HepG2 (cell line): Measurements from ENCODE around the gene ABHD13. TPM values are rescaled to one million over a fixed set of nuclear protein-coding genes. Genes with fewer than 3 reads are reported as not detected.

ENCODE experiments used
- ARHGAP35 ChIP-seq: sonication (generic); formaldehyde crosslinking; IDR thresholded peaks from 2 replicates; pipeline ENCODE4 v1.9.0; 2022; ENCODE audit warnings: mild to moderate bottlenecking, inconsistent platforms, moderate library complexity, missing genetic modification reagents, borderline replicate concordance
- BRD4 ChIP-seq: sonication (generic); formaldehyde crosslinking; IDR thresholded peaks from 2 replicates; pipeline ENCODE4 v1.4.0; 2020; ENCODE audit warnings: missing genetic modification reagents
- CBFB ChIP-seq: sonication (generic); formaldehyde crosslinking; IDR thresholded peaks from 2 replicates; pipeline ENCODE4 v1.4.0; 2020; ENCODE audit warnings: missing genetic modification reagents
- CBX1 ChIP-seq: IDR thresholded peaks from one replicate; pipeline ENCODE4 v1.6.1; 2016; ENCODE audit warnings: antibody characterized with exemption, low read depth
- FOSL1 ChIP-seq: sonication (generic); formaldehyde crosslinking; IDR thresholded peaks from 2 replicates; pipeline ENCODE4 v1.9.0; 2021; ENCODE audit warnings: missing genetic modification reagents, borderline replicate concordance
- FOSL2 ChIP-seq: sonication (generic); formaldehyde crosslinking; IDR thresholded peaks from 2 replicates; pipeline ENCODE4 v1.4.0; 2020; ENCODE audit warnings: missing genetic modification reagents
- GTF2F1 ChIP-seq: fragments of 150-350 bp; IDR thresholded peaks from 2 replicates; pipeline ENCODE4 v1.6.1; 2014; ENCODE audit warnings: low read length
- HCFC1 ChIP-seq: fragments of 150-350 bp; IDR thresholded peaks from 2 replicates; pipeline ENCODE4 v1.6.1; 2014; ENCODE audit warnings: low read depth, low read length
- HDAC6 ChIP-seq: fragments of 200-600 bp; sonication (generic); IDR thresholded peaks from 2 replicates; pipeline ENCODE4 v1.7.0; 2017; ENCODE audit warnings: mild to moderate bottlenecking, antibody characterized with exemption, low read length, low read depth
- KLF9 ChIP-seq: IDR thresholded peaks from 2 replicates; pipeline ENCODE4 v1.6.1; 2016; ENCODE audit warnings: low read depth
- MYNN ChIP-seq: sonication (generic); formaldehyde crosslinking; IDR thresholded peaks from 2 replicates; pipeline ENCODE4 v1.4.0; 2020; ENCODE audit warnings: mild to moderate bottlenecking, low read depth, missing genetic modification reagents
- NCOR1 ChIP-seq: fragments of 200-600 bp; sonication (generic); IDR thresholded peaks from 2 replicates; pipeline ENCODE4 v1.7.0; 2017; ENCODE audit warnings: antibody characterized with exemption, low read length, borderline replicate concordance
- NFE2 ChIP-seq: sonication (generic); formaldehyde crosslinking; IDR thresholded peaks from 2 replicates; pipeline ENCODE4 v1.4.0; 2020; ENCODE audit warnings: missing genetic modification reagents
- NFE2L1 ChIP-seq: sonication (generic); formaldehyde crosslinking; IDR thresholded peaks from 2 replicates; pipeline ENCODE4 v1.4.0; 2020; ENCODE audit warnings: missing genetic modification reagents, mild to moderate bottlenecking, borderline replicate concordance
- SMAD3 ChIP-seq: sonication (generic); formaldehyde crosslinking; IDR thresholded peaks from 2 replicates; pipeline ENCODE4 v1.4.0; 2020; ENCODE audit warnings: missing genetic modification reagents
- TCF12 ChIP-seq, 2 experiments: fragments of 450-650 bp in 1 of 2; sonication (generic) in 1 of 2; formaldehyde crosslinking in 1 of 2; IDR thresholded peaks; 2 replicates each; pipeline versions ENCODE4 v1.6.1 to v1.8.0; 2017 to 2022; ENCODE audit warnings: antibody characterized with exemption in 1 of 2, mild to moderate bottlenecking in 1 of 2, missing genetic modification reagents in 1 of 2, moderate library complexity in 1 of 2
- TCF7 ChIP-seq: sonication (generic); IDR thresholded peaks from 2 replicates; pipeline ENCODE4 v1.6.1; 2016; ENCODE audit warnings: antibody characterized with exemption, low read depth
- TOE1 ChIP-seq: sonication (generic); formaldehyde crosslinking; IDR thresholded peaks from 2 replicates; pipeline ENCODE4 v1.4.0; 2020; ENCODE audit warnings: mild to moderate bottlenecking, missing genetic modification reagents
- ZFAT ChIP-seq: sonication (generic); formaldehyde crosslinking; conservative IDR thresholded peaks from 2 replicates; pipeline ENCODE4 v1.8.1; 2023; ENCODE audit warnings: missing genetic modification reagents, inconsistent platforms
- ZFY ChIP-seq: sonication (generic); formaldehyde crosslinking; IDR thresholded peaks from 2 replicates; pipeline ENCODE4 v1.4.0; 2020; ENCODE audit warnings: missing genetic modification reagents
- ZIK1 ChIP-seq: sonication (generic); formaldehyde crosslinking; IDR thresholded peaks from 2 replicates; pipeline ENCODE4 v1.5.0; 2020; ENCODE audit warnings: mild to moderate bottlenecking, low read depth, missing genetic modification reagents, borderline replicate concordance
- ZNF549 ChIP-seq: sonication (generic); formaldehyde crosslinking; IDR thresholded peaks from 2 replicates; pipeline ENCODE4 v1.5.0; 2020; ENCODE audit warnings: missing genetic modification reagents
- ZNF562 ChIP-seq: sonication (generic); formaldehyde crosslinking; IDR thresholded peaks from 2 replicates; pipeline ENCODE4 v1.8.0; 2022; ENCODE audit warnings: missing genetic modification reagents, borderline replicate concordance
- ZNF737 ChIP-seq: sonication (generic); formaldehyde crosslinking; IDR thresholded peaks from 2 replicates; pipeline ENCODE4 v1.5.0; 2020; ENCODE audit warnings: missing genetic modification reagents, mild to moderate bottlenecking, borderline replicate concordance
- polyA plus RNA-seq, 8 experiments: library from polyadenylated mRNA; depleted of rRNA in 3 of 8; stranded (reverse) in 7 of 8; unstranded in 1 of 8; fragments of >200 nt; fragmentation: Illumina TruSeq in 4 of 8; extraction: Trizol in 4 of 8; gene quantifications; 2 replicates each; pipeline versions ENCODE4 v1.2.1 to v1.2.3, GENCODE V29; 2011 to 2016; ENCODE audit warnings: low read depth in 4 of 8, missing spikeins in 1 of 8, mixed read lengths in 1 of 8; ENCODE audit not compliant: insufficient read depth in 1 of 8
- total RNA-seq, 5 experiments: library from RNA; depleted of rRNA; stranded (reverse); fragments of >200 nt; fragmentation: Illumina TruSeq; extraction: Trizol; gene quantifications; 2 replicates each; pipeline ENCODE4 v1.2.3, GENCODE V29; 2016; ENCODE audit warnings: low read depth in 1 of 5
- TF ChIP-seq, protein P1 (sequence below): IDR thresholded peaks from 2 replicates; pipeline ENCODE4 v1.6.1; 2016; ENCODE audit warnings: control low read depth
- TF ChIP-seq, protein P2 (sequence below), 2 experiments: sonication (generic) in 1 of 2; formaldehyde crosslinking in 1 of 2; IDR thresholded peaks; 2 replicates each; pipeline versions ENCODE4 v1.5.1 to v1.6.1; 2011 to 2020; ENCODE audit warnings: borderline replicate concordance in 1 of 2, low read depth in 1 of 2, low read length in 1 of 2, mild to moderate bottlenecking in 1 of 2, missing genetic modification reagents in 1 of 2, moderate library complexity in 1 of 2
- TF ChIP-seq, protein P3 (sequence below): sonication (generic); formaldehyde crosslinking; IDR thresholded peaks from 2 replicates; pipeline ENCODE4 v1.4.0; 2020; ENCODE audit warnings: missing genetic modification reagents

The ABHD13 gene
- total and polyA plus RNA-seq, 2 of the 13 experiments (the other 11 are each of a cell fraction or from before 2014, with no cell fraction given): 4.3 to 6.2 TPM

DNA sequence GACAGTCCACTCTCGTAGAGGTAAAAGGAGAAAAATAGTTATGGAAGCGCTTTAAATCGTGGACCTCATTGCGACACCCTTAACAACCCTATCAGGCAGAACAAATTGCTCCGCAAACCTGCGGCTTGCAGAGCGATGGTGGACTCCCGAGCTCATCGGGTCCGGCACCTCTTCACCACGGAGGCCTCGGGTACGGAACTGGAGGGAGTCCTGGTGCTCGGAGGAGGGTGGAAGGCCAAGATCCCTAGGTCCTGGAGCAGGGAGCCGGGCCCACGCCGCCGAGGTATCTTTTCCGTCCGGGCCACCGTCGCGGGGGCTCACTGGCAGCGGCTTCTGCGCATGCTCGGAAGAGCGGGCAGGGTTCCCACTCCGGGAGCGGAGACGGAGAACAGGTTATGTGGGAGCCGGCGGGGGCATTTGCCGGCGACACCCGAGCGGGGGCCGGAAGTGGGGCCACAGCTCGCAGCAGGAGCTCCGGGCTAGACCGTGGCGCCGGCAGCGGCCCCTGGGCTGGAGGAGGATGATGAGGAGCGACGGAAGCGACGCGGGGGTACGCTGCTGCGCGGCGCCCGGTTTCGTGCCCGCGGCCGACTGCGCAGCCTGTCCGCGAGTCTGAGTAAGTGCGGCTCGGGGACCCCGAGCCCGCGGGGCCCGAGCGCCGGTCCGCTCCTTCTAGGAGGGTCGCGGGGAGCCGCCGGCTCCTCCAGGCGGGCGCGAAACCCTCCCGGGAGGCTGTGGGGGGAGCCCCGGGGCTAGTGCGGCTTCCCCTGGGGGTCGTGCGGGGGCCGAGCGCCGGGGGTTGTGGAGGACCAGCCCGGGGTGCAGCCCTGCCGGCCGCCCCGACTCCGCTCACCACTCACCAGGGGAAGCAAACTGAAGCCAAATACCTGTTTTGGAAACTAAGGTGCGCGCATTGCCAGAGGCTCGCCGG is at the start of gene ABHD13 (continued):
- peak; percentile 77; the same call in 1 of the 2 replicates for TF ChIP-seq ARHGAP35 (CRISPR knock-in tag)
- no peak for TF ChIP-seq NFE2L1 (CRISPR knock-in tag)
- TF ChIP-seq NCOR1: no peak
- TF ChIP-seq CBX1: no peak
- no peak for TF ChIP-seq ZNF549 (CRISPR knock-in tag)
- peak; percentile 89 for TF ChIP-seq BRD4 (CRISPR knock-in tag)
- no peak for TF ChIP-seq ZNF737
- TF ChIP-seq FOSL2 (CRISPR knock-in tag): peak; percentile 44; the same call in 1 of the 2 replicates
- no peak for TF ChIP-seq NFE2
- TF ChIP-seq HDAC6: no peak
- no peak; the same call in 1 of the 2 replicates for TF ChIP-seq SMAD3
- TF ChIP-seq HCFC1: peak; percentile 62; the same call in 1 of the 2 replicates
- TF ChIP-seq GTF2F1: no peak
- TF ChIP-seq MYNN (CRISPR knock-in tag): no peak; the same call in 1 of the 2 replicates
- peak; percentile 76; the same call in 1 of the 2 replicates for TF ChIP-seq CBFB (CRISPR knock-in tag)
- TF ChIP-seq, protein P1, sequence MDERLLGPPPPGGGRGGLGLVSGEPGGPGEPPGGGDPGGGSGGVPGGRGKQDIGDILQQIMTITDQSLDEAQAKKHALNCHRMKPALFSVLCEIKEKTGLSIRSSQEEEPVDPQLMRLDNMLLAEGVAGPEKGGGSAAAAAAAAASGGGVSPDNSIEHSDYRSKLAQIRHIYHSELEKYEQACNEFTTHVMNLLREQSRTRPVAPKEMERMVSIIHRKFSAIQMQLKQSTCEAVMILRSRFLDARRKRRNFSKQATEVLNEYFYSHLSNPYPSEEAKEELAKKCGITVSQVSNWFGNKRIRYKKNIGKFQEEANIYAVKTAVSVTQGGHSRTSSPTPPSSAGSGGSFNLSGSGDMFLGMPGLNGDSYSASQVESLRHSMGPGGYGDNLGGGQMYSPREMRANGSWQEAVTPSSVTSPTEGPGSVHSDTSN (CRISPR knock-in tag): no peak
- no peak for TF ChIP-seq FOSL1
- TF ChIP-seq ZIK1 (CRISPR knock-in tag): no peak
- TF ChIP-seq TOE1 (CRISPR knock-in tag): no peak
- TF ChIP-seq TCF12 (IDR thresholded peaks at IDR 0.05): no peak
- TF ChIP-seq TCF12 (CRISPR knock-in tag; IDR thresholded peaks at IDR 0.05): no peak
- TF ChIP-seq ZNF562 (CRISPR knock-in tag): no peak
- no peak for TF ChIP-seq ZFAT
- peak; percentile 98 for TF ChIP-seq ZFY (CRISPR knock-in tag)
- TF ChIP-seq KLF9 (CRISPR knock-in tag): no peak
- TF ChIP-seq TCF7: no peak
- TF ChIP-seq, protein P2, sequence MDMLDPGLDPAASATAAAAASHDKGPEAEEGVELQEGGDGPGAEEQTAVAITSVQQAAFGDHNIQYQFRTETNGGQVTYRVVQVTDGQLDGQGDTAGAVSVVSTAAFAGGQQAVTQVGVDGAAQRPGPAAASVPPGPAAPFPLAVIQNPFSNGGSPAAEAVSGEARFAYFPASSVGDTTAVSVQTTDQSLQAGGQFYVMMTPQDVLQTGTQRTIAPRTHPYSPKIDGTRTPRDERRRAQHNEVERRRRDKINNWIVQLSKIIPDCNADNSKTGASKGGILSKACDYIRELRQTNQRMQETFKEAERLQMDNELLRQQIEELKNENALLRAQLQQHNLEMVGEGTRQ (IDR thresholded peaks at IDR 0.05; ENCODE audit: low read depth, low read length): no peak
- TF ChIP-seq, protein P2 (CRISPR knock-in tag; IDR thresholded peaks at IDR 0.05; ENCODE audit: borderline replicate concordance): no peak; the same call in 1 of the 2 replicates
- TF ChIP-seq, protein P3, sequence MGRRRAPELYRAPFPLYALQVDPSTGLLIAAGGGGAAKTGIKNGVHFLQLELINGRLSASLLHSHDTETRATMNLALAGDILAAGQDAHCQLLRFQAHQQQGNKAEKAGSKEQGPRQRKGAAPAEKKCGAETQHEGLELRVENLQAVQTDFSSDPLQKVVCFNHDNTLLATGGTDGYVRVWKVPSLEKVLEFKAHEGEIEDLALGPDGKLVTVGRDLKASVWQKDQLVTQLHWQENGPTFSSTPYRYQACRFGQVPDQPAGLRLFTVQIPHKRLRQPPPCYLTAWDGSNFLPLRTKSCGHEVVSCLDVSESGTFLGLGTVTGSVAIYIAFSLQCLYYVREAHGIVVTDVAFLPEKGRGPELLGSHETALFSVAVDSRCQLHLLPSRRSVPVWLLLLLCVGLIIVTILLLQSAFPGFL (CRISPR knock-in tag): no peak
